PFSK-1 (cell line): ENCODE measurements around the gene KCTD13.

Experiments used
- FOXP2 ChIP-seq: optimal IDR thresholded peaks from 2 replicates; pipeline ENCODE3; 2011; ENCODE audit warnings: borderline replicate concordance, control low read depth, inconsistent platforms; ENCODE audit not compliant: insufficient read depth; ENCODE audit errors: extremely low read length, extremely low read depth
- POLR2AphosphoS5 ChIP-seq: IDR thresholded peaks from 2 replicates; pipeline ENCODE4 v1.6.1; 2012; ENCODE audit warnings: low read depth, mild to moderate bottlenecking, control low read depth, low read length, moderate library complexity
- SIN3A ChIP-seq: IDR thresholded peaks from 2 replicates; pipeline ENCODE4 v1.6.1; 2012; ENCODE audit warnings: mild to moderate bottlenecking, low read length, moderate library complexity, borderline replicate concordance; ENCODE audit not compliant: insufficient read depth
- TAF1 ChIP-seq: IDR thresholded peaks from 2 replicates; pipeline ENCODE4 v1.6.1; 2012; ENCODE audit warnings: low read length, control low read depth, borderline replicate concordance; ENCODE audit not compliant: insufficient read depth
- TF ChIP-seq, protein P1 (sequence below), 2 experiments: IDR thresholded peaks; 2 replicates each; pipeline versions ENCODE4 v1.6.1 to v1.8.0; 2011 to 2012; ENCODE audit warnings: low read depth in 2 of 2, low read length in 2 of 2, control low read depth in 1 of 2, inconsistent platforms in 1 of 2, mild to moderate bottlenecking in 1 of 2, moderate library complexity in 1 of 2; ENCODE audit not compliant: insufficient read depth in 1 of 2

KCTD13 gene

DNA sequence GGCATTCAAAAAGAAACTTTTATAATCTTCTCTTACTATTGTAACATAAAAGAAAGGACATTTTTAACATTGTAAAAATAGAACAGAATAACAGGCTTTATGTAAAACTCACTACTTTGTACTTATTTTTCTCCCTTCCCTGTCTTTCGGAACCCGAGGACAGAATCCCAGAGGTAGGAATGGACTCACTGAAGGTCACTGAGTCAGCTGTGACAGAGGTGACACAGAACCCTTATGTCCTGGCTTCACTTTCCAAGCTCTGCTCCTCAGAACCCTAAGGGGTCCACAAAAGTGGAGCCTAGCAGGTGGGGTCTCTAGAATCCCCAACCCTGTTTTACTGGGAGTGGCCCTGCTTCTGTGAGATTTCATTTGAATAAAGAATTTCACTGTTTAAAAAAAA is 3.7 kb downstream of the KCTD13 start:
- no peak for TF ChIP-seq SIN3A
- TF ChIP-seq, protein P1, sequence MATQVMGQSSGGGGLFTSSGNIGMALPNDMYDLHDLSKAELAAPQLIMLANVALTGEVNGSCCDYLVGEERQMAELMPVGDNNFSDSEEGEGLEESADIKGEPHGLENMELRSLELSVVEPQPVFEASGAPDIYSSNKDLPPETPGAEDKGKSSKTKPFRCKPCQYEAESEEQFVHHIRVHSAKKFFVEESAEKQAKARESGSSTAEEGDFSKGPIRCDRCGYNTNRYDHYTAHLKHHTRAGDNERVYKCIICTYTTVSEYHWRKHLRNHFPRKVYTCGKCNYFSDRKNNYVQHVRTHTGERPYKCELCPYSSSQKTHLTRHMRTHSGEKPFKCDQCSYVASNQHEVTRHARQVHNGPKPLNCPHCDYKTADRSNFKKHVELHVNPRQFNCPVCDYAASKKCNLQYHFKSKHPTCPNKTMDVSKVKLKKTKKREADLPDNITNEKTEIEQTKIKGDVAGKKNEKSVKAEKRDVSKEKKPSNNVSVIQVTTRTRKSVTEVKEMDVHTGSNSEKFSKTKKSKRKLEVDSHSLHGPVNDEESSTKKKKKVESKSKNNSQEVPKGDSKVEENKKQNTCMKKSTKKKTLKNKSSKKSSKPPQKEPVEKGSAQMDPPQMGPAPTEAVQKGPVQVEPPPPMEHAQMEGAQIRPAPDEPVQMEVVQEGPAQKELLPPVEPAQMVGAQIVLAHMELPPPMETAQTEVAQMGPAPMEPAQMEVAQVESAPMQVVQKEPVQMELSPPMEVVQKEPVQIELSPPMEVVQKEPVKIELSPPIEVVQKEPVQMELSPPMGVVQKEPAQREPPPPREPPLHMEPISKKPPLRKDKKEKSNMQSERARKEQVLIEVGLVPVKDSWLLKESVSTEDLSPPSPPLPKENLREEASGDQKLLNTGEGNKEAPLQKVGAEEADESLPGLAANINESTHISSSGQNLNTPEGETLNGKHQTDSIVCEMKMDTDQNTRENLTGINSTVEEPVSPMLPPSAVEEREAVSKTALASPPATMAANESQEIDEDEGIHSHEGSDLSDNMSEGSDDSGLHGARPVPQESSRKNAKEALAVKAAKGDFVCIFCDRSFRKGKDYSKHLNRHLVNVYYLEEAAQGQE (IDR thresholded peaks at IDR 0.05; ENCODE audit: insufficient read depth in 1 of 2, low read depth in 2 of 2, low read length in 2 of 2): no peak

DNA sequence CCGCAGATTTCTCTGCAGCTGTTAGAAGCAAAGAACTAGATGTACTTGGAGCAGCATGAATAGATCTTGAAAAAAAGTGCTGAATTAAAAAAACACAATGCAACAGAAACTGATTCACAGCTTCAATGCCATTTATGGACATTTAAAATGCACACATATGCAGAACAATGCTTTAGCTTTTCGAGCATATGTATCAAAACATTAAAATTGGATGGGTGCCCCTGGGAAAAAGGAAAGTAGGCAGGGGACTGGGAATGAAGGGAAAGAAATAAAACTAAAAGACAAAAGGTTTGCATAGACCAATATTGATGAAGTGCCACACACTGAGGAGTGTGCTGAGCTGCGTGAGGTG is 5.0 kb downstream of the KCTD13 start:
- TF ChIP-seq TAF1: no peak
- TF ChIP-seq, protein P1 (IDR thresholded peaks at IDR 0.05; ENCODE audit: insufficient read depth in 1 of 2, low read depth in 2 of 2, low read length in 2 of 2): no peak
- no peak for TF ChIP-seq FOXP2
- no peak for TF ChIP-seq POLR2AphosphoS5
- no peak for TF ChIP-seq SIN3A

- TF ChIP-seq, protein P1 (IDR thresholded peaks at IDR 0.05; ENCODE audit: insufficient read depth in 1 of 2, low read depth in 2 of 2, low read length in 2 of 2): no peak
- TF ChIP-seq TAF1: no peak
- TF ChIP-seq FOXP2: no peak
- TF ChIP-seq POLR2AphosphoS5: no peak
- TF ChIP-seq SIN3A: no peak
Observed at GRCh38 chr16:29920288-29921033, 5.6 kb downstream of the KCTD13 start.

GRCh38 chr16:29916979-29917378 is 9.0 kb downstream of the KCTD13 start:
- TF ChIP-seq POLR2AphosphoS5 (no peak), TAF1 (no peak), SIN3A (no peak), FOXP2 (no peak)
- TF ChIP-seq, protein P1 (IDR thresholded peaks at IDR 0.05; ENCODE audit: insufficient read depth in 1 of 2, low read depth in 2 of 2, low read length in 2 of 2): no peak

DNA sequence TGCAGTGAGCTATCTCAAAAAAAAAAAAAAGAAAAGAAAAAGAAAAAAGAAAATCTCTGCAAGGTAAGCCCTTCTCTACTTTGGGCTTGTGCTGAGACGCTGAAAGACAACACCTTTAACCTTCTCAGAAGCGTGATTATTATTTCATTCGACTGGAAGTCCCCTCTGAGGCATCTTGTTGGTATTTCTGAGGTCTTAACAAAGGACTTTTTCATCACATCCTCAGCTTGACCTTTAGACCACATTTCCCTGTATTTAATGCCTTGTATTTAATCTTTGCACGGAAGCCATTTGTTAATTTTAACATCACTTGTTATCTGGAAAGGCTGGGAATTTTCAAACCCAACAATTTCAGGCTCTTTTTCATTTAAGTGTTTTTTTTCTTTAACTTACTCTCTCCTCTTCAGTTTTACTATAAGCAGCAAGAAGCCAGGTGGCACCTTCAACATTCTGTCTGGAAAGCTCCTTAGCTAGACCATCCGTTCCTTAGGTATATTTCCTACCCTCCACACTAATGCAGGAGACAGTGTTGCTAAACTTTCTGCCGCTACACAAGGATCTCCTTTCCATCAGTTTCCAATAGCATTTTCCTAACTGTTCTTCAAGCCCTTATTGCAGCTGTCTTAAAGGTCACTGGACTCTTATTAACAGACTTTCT is 10.3 kb downstream of the KCTD13 start:
- TF ChIP-seq FOXP2 (no peak), SIN3A (no peak), TAF1 (no peak), POLR2AphosphoS5 (no peak)
- TF ChIP-seq, protein P1 (IDR thresholded peaks at IDR 0.05; ENCODE audit: insufficient read depth in 1 of 2, low read depth in 2 of 2, low read length in 2 of 2): no peak
